Right lobe of liver (tissue), 4 donors: ENCODE data around the gene METAP2.

Experiments
- POLR2A ChIP-seq: fragments of 450-650 bp; IDR thresholded peaks from one replicate; pipeline ENCODE4 v1.6.1; 2017; ENCODE audit warnings: antibody characterized with exemption, mild to moderate bottlenecking
- TF ChIP-seq, protein P1 (sequence below), 4 donors: fragments of 200-600 bp in 3 of 4; fragments of 450-650 bp in 1 of 4; IDR thresholded peaks; one replicate each; pipeline versions ENCODE4 v1.5.1 to v1.8.0; 2016 to 2022; ENCODE audit warnings: antibody characterized with exemption in 4 of 4, mild to moderate bottlenecking in 2 of 4
- donor health status: DM: no; HTN: no; CAD: no.
- donor health status: DM: no; HTN: no; CAD: no.
- donor health status: DM: no; HTN: yes; CAD: no.

DNA sequence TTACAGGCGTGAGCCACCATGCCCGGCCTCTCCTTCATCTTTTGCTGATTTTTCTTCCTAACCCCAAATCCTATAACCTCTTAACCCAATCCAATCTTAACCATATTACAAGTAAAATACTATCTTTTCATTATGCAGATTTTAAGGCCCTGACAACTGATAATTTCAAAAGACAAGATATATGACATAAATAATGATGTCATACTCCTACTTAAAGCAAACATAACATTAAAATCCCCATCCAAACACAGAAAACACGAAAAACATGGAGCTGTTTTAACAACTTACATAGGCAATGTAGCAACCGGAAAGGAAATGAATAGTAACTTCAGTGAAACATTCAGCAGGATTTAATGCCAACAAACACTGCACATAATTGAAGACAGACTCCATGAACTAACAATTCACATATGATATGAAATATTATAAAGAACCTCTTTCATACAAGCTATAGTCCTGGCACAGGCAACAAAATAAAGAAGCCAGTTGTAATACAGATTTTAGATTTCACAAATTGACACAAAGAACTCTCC lies 55.8 kb downstream of the METAP2 start:
- TF ChIP-seq POLR2A = no peak
- TF ChIP-seq, protein P1, sequence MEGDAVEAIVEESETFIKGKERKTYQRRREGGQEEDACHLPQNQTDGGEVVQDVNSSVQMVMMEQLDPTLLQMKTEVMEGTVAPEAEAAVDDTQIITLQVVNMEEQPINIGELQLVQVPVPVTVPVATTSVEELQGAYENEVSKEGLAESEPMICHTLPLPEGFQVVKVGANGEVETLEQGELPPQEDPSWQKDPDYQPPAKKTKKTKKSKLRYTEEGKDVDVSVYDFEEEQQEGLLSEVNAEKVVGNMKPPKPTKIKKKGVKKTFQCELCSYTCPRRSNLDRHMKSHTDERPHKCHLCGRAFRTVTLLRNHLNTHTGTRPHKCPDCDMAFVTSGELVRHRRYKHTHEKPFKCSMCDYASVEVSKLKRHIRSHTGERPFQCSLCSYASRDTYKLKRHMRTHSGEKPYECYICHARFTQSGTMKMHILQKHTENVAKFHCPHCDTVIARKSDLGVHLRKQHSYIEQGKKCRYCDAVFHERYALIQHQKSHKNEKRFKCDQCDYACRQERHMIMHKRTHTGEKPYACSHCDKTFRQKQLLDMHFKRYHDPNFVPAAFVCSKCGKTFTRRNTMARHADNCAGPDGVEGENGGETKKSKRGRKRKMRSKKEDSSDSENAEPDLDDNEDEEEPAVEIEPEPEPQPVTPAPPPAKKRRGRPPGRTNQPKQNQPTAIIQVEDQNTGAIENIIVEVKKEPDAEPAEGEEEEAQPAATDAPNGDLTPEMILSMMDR (IDR thresholded peaks at IDR 0.05) = no peak
